HL-60 (cell line): Measurements from ENCODE around the gene AGBL2.

Experiments used
- DNase-seq, 2 experiments: peaks; one replicate each; pipeline ENCODE4 v3.0.0-alpha.2; 2010 to 2020; ENCODE audit warnings: low read depth in 1 of 2, low spot score in 1 of 2
- H3K27ac ChIP-seq: fragments of 250-450 bp; sonication (Bioruptor Pico); replicated peaks from 2 replicates; pipeline ENCODE4 v1.5.1; 2020; ENCODE audit warnings: mild to moderate bottlenecking, moderate library complexity
- H3K27me3 ChIP-seq: fragments of 250-450 bp; sonication (Bioruptor Pico); 2 replicates; pipeline ENCODE4 v1.5.1; 2021; ENCODE audit warnings: mild to moderate bottlenecking, moderate library complexity; ENCODE audit not compliant: insufficient read depth, poor library complexity, severe bottlenecking
- H3K4me3 ChIP-seq: replicated peaks from 2 replicates; pipeline ENCODE4 v1.5.1; 2011; ENCODE audit warnings: mild to moderate bottlenecking, control low read depth, low read length; ENCODE audit not compliant: insufficient read depth
- GABPA ChIP-seq: IDR thresholded peaks from 2 replicates; pipeline ENCODE4 v1.6.1; 2012; ENCODE audit warnings: low read depth
- POLR2AphosphoS5 ChIP-seq: IDR thresholded peaks from 2 replicates; pipeline ENCODE4 v1.6.1; 2012; ENCODE audit warnings: low read depth
- SPI1 ChIP-seq: IDR thresholded peaks from 2 replicates; pipeline ENCODE4 v1.6.1; 2012; ENCODE audit warnings: low read depth, mild to moderate bottlenecking, borderline replicate concordance
- TF ChIP-seq, protein P1 (sequence below): IDR thresholded peaks from one replicate; pipeline ENCODE4 v1.5.1; 2011; ENCODE audit warnings: low read length, control low read depth, inconsistent platforms; ENCODE audit not compliant: insufficient read depth
- TF ChIP-seq, protein P2 (sequence below): IDR thresholded peaks from 2 replicates; pipeline ENCODE4 v1.6.1; 2012; ENCODE audit warnings: low read depth; ENCODE audit not compliant: insufficient replicate concordance

The AGBL2 gene

DNA sequence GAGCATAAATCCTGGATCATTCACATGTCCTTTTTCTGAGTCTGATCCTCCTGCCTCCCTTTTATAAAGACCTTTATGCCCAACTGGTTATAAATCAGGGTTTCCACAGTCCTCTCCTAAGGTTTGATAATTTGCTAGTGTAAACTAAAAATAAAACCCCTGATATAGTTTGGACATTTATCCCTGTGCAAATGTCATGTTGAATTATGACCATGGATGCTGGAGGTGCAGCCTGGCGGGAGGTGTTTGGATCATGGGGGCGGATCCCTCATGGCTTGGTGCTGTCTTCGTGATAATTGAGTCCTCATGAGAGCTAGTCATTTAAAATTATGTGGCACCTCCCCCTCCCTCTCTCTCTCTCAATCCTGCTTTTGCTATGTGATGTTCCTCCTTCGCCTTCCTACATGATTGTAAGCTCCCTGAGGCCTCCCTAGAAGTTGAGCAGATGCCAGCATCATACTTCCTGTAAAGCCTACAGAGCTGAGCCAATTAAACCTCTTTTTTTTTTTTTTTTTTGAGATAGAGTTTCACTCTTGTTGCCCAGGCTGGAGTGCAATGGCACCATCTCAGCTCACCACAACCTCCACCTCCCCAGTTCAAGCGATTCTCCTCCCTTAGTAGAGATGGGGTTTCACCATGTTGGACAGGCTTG lies 63.2 kb downstream of the AGBL2 start:
- TF ChIP-seq, protein P1, sequence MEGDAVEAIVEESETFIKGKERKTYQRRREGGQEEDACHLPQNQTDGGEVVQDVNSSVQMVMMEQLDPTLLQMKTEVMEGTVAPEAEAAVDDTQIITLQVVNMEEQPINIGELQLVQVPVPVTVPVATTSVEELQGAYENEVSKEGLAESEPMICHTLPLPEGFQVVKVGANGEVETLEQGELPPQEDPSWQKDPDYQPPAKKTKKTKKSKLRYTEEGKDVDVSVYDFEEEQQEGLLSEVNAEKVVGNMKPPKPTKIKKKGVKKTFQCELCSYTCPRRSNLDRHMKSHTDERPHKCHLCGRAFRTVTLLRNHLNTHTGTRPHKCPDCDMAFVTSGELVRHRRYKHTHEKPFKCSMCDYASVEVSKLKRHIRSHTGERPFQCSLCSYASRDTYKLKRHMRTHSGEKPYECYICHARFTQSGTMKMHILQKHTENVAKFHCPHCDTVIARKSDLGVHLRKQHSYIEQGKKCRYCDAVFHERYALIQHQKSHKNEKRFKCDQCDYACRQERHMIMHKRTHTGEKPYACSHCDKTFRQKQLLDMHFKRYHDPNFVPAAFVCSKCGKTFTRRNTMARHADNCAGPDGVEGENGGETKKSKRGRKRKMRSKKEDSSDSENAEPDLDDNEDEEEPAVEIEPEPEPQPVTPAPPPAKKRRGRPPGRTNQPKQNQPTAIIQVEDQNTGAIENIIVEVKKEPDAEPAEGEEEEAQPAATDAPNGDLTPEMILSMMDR: no peak
- TF ChIP-seq POLR2AphosphoS5: no peak
- TF ChIP-seq, protein P2, sequence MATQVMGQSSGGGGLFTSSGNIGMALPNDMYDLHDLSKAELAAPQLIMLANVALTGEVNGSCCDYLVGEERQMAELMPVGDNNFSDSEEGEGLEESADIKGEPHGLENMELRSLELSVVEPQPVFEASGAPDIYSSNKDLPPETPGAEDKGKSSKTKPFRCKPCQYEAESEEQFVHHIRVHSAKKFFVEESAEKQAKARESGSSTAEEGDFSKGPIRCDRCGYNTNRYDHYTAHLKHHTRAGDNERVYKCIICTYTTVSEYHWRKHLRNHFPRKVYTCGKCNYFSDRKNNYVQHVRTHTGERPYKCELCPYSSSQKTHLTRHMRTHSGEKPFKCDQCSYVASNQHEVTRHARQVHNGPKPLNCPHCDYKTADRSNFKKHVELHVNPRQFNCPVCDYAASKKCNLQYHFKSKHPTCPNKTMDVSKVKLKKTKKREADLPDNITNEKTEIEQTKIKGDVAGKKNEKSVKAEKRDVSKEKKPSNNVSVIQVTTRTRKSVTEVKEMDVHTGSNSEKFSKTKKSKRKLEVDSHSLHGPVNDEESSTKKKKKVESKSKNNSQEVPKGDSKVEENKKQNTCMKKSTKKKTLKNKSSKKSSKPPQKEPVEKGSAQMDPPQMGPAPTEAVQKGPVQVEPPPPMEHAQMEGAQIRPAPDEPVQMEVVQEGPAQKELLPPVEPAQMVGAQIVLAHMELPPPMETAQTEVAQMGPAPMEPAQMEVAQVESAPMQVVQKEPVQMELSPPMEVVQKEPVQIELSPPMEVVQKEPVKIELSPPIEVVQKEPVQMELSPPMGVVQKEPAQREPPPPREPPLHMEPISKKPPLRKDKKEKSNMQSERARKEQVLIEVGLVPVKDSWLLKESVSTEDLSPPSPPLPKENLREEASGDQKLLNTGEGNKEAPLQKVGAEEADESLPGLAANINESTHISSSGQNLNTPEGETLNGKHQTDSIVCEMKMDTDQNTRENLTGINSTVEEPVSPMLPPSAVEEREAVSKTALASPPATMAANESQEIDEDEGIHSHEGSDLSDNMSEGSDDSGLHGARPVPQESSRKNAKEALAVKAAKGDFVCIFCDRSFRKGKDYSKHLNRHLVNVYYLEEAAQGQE: no peak
- TF ChIP-seq GABPA: no peak
- TF ChIP-seq SPI1: no peak
- Histone ChIP-seq H3K4me3 (no peak overlapping the region), H3K27me3 (no peaks in the 10 kb centered on the region), H3K27ac (no peak overlapping the region)
- no peak for DNase-seq

DNA sequence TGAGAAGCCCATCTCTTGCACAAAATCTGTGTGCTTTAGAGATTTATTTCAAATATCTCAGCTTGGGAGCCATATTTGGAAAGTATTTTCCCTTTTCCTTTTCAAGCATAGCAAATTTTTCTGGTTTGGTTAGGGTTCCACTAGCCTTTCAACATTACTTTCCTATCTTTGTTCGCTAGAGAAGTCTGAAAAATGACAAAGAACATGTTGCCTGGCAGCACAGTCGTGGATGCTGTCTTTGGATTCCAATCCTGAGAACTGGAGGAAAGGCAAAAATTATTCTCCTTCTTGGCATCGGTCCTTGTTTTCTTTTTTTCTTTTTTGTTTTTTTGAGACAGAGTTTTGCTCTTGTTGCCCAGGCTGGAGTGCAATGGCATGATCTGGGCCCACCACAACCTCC lies 65.9 kb downstream of the AGBL2 start:
- TF ChIP-seq, protein P1: no peak
- TF ChIP-seq SPI1 (no peak), POLR2AphosphoS5 (no peak), GABPA (no peak)
- TF ChIP-seq, protein P2: no peak
- no peak overlapping the region for H3K27ac ChIP-seq
- DNase-seq: no peak
- no peaks in the 10 kb centered on the region for H3K27me3 ChIP-seq
- H3K4me3 ChIP-seq: no peak overlapping the region

DNA sequence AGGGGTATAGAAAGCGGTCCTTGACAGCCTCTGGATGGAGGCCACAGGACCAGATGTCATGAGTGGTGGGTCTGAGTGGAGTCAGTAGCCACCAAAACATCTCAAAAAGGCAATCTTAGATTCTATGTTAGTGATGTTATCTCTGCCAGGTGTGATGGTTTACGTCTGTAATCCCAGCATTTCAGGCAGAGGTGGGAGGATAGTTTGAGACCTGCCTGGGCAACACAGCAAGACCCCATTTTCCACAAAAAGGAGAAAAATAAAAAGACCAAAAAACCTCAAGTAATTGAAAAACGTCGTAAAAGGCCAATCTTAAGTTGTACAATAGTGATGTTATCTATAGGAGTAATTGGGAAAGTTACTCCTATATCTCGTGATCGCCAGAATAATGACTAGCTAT lies 69.2 kb downstream of the AGBL2 start:
- Histone ChIP-seq H3K27me3 (no peaks in the 10 kb centered on the region), H3K27ac (no peak overlapping the region), H3K4me3 (no peak overlapping the region)
- TF ChIP-seq, protein P1: no peak
- TF ChIP-seq GABPA: no peak
- TF ChIP-seq, protein P2: no peak
- TF ChIP-seq POLR2AphosphoS5: no peak
- TF ChIP-seq SPI1: no peak
- DNase-seq: no peak
